HUES64 (cell line): ENCODE results near the gene PRM3.

Experiments used
- H3K27ac ChIP-seq: 2 replicates; pipeline ENCODE4 v1.7.0; 2013; ENCODE audit warnings: low read depth, low read length, inconsistent platforms
- H3K27me3 ChIP-seq: 2 replicates; pipeline ENCODE4 v1.6.1; 2013; ENCODE audit warnings: mild to moderate bottlenecking, low read length; ENCODE audit not compliant: insufficient read depth
- H3K36me3 ChIP-seq: 2 replicates; pipeline ENCODE4 v1.6.1; 2013; ENCODE audit warnings: mild to moderate bottlenecking, low read length; ENCODE audit not compliant: insufficient read depth
- H3K4me1 ChIP-seq: 2 replicates; pipeline ENCODE4 v1.6.1; 2013; ENCODE audit warnings: mild to moderate bottlenecking, low read length, moderate library complexity; ENCODE audit not compliant: insufficient read depth
- H3K4me3 ChIP-seq: 2 replicates; pipeline ENCODE4 v1.5.1; 2013; ENCODE audit warnings: mild to moderate bottlenecking, low read length, moderate library complexity
- H3K9ac ChIP-seq: 2 replicates; pipeline ENCODE4 v1.6.1; 2013; ENCODE audit warnings: mild to moderate bottlenecking, low read depth, low read length
- H3K9me3 ChIP-seq: 2 replicates; pipeline ENCODE4 v1.6.1; 2013; ENCODE audit warnings: low read depth, low read length; ENCODE audit not compliant: insufficient read depth
- WGBS: fragments of 150-250, 120-280 bp; methylation state at CpG from one replicate; pipeline ENCODE4 v1.1.7; 2013; ENCODE audit warnings: missing lambda C conversion rate; 5-methylcytosine and 5-hydroxymethylcytosine counted together

The PRM3 gene

DNA sequence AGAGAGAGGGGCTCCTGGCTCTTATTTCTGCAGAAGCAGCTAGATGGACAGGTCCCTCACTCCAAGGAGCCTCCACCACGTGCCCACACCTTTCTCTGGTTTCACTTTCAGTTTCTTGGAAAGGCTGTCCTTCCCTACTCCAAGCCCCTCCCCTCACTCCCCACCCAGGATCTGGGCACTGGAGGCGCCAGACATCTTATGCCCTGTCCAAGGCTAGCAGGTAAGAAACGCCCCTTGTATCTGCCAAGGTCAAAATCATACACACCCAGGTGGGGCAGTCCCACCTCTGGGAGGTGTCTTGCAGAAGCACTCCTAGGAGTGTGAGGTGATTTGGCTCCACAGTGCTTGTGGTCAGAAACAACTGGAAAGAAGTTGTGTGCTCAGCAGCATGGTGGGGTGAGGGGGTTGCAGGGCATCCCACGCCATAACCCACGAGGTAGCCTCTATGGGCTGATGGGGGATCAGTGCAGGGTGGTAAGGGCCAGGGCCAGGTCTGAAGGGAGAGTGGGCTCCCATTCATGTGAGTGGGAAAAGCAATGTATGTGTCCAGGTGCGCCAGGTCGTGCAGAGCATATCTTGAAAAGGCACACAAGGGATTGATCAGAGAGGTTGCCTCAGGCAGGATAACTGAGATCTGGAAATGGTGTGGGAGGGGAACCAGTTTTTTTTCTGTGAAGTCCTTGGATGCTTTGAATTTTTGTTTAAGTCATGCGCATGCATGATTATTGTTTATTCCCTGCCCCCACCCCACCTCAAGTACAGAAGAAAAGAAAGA, 39.5 kb upstream of the PRM3 start:
- WGBS = 53% methylated on average over 7 of the region's 8 CpGs
- Histone ChIP-seq H3K36me3 (no peaks in the 10 kb centered on the region), H3K4me1 (peaks cover 42% of the 10 kb centered on the region), H3K27me3 (no peaks in the 10 kb centered on the region), H3K4me3 (peak overlapping the region; percentile 2; the same call in 1 of the 2 replicates), H3K27ac (peak overlapping the region; percentile 91), H3K9me3 (no peaks in the 10 kb centered on the region), H3K9ac (peak overlapping the region; percentile 66)

DNA sequence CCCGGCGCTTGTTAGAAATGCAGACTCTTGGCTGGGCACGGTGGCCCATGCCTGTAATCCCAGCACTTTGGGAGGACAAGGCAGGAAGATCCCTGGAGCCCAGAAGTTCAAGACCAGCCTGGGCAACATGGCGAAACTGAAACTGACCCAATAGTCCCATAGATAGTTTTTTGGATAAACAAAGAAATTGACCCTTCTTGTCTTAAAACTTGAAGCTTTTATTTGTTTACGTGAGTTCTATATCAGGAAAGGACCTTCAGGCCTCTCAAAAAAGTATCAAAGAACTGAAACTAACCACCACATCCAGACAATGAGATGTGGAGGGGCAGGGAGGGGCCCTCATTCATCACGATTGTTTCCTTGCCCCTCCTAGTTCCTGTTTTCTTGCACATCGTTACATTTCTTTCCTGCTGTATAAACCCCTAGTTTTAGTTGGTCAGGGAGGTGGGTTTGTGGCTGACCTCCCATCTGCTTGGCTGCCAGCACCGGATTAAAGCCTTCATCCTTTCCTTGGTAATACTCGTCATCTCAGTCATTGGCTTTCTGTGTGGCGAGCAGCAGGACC, 37.6 kb upstream of the PRM3 start:
- H3K4me3 ChIP-seq = no peak overlapping the region
- H3K9ac ChIP-seq = no peak overlapping the region
- H3K4me1 ChIP-seq = peaks cover 34% of the 10 kb centered on the region
- H3K9me3 ChIP-seq = no peaks in the 10 kb centered on the region
- 88% methylated on average over 9 of the region's 10 CpGs for whole genome bisulfite sequencing
- no peaks in the 10 kb centered on the region for H3K36me3 ChIP-seq
- no peak overlapping the region; the same call in 1 of the 2 replicates for H3K27ac ChIP-seq
- H3K27me3 ChIP-seq = no peaks in the 10 kb centered on the region

DNA sequence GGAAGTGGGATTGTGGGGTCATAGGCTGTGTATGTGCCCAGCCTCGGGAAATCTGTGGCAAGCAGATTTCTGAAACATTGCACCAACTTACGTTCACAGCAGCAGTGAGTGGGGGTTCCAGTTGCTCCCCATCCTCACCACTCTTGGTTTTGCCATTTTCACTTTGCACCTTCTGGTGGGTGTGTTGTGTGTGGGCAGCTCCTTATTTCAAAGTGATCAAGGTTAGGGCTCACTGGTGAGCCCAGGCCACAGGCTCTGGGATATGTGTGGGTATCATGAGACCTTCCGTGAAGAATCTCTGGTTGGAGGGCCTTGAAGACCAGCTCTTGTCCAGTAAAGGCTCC, 37.2 kb upstream of the PRM3 start:
- Histone ChIP-seq H3K4me3 (no peak overlapping the region), H3K9me3 (no peaks in the 10 kb centered on the region), H3K27me3 (no peaks in the 10 kb centered on the region), H3K27ac (no peak overlapping the region), H3K4me1 (peaks cover 30% of the 10 kb centered on the region), H3K9ac (no peak overlapping the region), H3K36me3 (no peaks in the 10 kb centered on the region)
- 97% methylated on average over 3 of the region's 3 CpGs for WGBS

DNA sequence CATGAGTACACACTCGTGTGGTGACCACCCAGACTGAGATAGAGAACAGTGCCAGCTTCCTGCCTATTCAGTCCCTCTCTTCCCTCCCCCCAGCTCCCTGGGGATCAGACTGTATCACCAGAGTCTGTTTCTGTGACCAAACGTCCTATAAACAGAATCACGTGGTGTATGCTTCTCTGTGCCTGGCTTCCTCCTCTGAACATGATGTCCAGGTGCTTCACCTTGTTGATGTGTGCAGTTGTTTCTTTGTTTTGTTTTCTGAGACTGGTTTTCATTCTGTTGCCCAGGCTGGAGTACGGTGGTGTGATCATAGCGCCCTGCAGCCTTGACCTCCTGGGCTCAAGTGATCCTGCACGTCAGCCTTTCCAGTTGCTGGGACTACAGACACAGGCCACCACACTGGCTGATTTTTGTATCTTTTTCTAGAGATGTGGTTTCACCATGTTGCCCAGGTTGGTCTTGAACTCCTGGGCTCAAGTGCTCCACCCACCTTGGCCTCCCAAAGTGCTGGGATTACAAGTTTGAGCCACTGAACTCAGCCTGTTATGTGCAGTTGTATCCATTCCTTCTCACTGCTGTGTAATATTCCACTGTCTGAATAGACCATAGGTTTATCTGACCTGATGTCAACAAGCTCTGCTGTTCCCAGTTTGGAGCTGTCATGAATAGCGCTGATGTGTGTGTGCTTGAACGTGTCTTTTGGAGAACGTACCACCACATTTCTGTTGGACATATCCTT, 36.6 kb upstream of the PRM3 start:
- WGBS = 89% methylated on average over 9 of the region's 9 CpGs
- H3K4me3 ChIP-seq = no peak overlapping the region
- H3K27ac ChIP-seq = no peak overlapping the region
- no peaks in the 10 kb centered on the region for H3K27me3 ChIP-seq
- no peak overlapping the region for H3K9ac ChIP-seq
- H3K36me3 ChIP-seq = no peaks in the 10 kb centered on the region
- H3K9me3 ChIP-seq = no peaks in the 10 kb centered on the region
- H3K4me1 ChIP-seq = peaks cover 27% of the 10 kb centered on the region

DNA sequence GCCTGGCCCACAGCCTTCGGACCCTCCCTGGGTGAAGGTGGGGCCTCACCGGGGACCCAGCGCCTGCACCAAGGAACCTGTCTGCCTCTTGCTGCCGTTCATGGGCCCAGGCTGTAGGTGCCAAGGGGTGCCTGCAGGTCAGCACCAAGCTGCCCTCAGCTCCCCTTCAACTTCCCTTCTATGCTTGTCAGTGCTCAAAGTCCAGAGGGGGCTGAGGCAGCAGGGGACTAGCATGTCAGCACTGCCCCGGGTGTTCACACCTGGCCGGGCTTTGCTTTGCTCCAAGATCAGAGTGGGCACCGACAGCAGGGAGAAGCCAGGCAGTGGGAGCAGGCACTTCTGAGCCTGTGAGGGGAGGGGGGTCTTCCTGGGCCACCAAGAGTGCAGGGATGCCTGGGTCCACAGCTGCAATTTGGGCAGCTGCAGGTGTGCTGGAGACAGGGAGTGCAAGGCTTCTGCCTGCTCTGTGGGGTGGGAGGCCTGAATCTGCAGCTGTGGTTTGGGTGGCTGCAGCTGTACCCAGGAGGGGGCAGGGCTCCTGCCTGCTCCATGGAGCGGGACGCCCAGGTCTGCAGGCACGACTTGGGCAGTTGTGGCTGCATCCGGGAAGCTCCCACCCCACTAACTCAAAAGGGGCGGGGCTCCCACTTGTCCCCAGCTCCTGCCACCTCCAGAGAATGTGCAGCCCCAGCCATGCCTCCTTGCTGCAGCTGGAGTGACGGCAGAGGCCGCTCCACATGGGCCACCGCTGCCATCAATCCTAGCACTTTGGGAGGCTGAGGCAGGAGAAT, 35.3 kb upstream of the PRM3 start:
- H3K9ac ChIP-seq = no peak overlapping the region
- H3K27ac ChIP-seq = no peak overlapping the region
- 84% methylated on average over 15 of the region's 15 CpGs for WGBS
- H3K36me3 ChIP-seq = no peaks in the 10 kb centered on the region
- H3K4me1 ChIP-seq = peaks cover 14% of the 10 kb centered on the region
- no peaks in the 10 kb centered on the region for H3K9me3 ChIP-seq
- no peak overlapping the region for H3K4me3 ChIP-seq
- no peaks in the 10 kb centered on the region for H3K27me3 ChIP-seq

DNA sequence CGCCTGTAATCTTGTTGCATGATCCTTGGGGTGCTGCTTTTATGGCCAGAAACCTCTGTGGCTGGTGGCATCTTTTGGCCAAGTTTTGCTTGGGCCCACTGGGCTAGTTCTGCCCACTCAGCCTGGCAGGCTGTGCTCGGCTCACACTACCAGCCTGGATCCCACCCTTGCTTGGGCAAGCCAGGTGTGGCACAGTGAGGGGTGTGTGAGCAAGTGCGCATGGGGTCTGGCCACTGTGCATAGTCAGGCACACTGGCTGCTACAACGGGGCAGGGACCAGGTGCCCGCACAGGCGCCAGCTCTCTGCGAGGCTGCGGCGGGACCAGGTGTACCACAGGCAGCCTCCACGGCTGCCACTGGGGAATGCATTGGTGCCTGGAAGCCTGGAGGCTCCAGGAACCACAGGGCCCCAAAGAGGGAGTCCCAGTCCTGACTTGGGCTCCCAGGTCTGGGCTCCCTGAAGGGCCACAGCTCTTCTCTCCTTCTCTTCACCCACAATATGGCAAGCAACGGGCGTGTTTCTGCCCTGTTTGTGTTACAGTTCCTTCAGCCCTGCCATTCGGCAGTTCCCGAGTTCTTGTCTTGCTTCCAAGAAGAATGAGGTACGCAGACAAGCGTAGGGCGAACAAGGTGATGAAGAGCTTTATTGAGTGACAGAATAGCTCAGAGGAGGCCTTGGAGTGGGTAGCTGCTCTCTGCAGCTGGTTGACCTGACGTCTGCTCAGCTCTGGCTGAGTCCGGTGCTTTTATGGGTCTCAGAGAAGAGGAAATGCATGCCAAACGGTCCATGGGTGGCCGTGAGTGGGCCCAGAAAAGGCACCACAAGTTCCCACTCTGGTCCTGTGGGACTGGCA, 34.4 kb upstream of the PRM3 start:
- Histone ChIP-seq H3K9ac (no peak overlapping the region), H3K27ac (no peak overlapping the region), H3K4me3 (no peak overlapping the region), H3K36me3 (no peaks in the 10 kb centered on the region), H3K27me3 (no peaks in the 10 kb centered on the region), H3K9me3 (no peaks in the 10 kb centered on the region), H3K4me1 (peaks cover 5% of the 10 kb centered on the region)
- WGBS = 91% methylated on average over 21 of the region's 21 CpGs

DNA sequence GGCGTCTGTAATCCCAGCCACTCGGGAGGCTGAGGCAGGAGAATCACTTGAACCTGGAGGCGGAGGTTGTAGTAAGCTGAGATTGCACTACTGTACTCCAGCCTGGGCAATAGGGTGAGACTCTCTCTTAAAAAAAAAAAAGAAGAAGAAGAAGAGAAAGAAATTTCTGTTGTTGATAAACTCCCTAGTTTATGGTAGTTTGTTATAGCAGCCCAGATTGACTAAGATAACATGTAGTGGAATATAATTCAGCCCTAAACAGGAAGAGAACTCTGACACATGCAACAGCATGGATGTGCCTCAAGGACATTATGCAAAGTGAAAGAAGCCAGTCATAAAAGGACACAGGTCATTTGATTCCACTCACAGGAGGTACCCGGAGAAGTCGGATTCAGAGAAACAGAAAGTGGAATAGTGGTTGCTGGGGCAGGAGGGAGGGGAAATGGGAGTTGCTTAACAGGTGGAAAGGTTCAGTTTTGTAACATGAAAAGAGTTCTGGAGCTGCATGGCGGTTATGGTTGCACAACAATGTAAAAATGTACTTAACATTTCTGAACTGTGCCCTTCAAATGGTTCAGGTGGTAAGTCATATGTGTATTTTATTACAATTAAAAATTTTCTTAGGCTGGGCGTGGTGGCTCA, 33.7 kb upstream of the PRM3 start:
- Histone ChIP-seq H3K27ac (no peak overlapping the region), H3K36me3 (no peaks in the 10 kb centered on the region), H3K9ac (no peak overlapping the region), H3K27me3 (no peaks in the 10 kb centered on the region), H3K4me1 (no peaks in the 10 kb centered on the region), H3K9me3 (no peaks in the 10 kb centered on the region), H3K4me3 (no peak overlapping the region)
- 87% methylated on average over 7 of the region's 7 CpGs for WGBS

DNA sequence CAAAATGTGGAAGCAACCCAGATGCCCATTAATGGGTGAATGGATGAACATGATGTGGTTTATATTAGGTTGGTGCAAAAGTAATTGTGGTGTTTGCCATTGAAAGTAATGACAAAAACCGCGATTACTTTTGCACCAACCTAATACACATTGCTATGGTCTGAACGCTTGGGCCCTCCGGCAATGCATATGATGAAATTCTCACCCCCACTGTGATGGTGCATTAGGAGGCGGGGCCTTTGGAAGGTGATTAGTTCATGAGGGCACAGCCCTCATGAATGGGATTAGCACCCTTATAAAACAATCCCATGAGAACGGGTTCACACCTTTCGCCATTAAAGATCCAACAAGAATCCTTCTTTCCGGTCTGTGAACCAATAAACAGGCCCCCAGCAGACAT, 33.0 kb upstream of the PRM3 start:
- Histone ChIP-seq H3K36me3 (no peaks in the 10 kb centered on the region), H3K9ac (no peak overlapping the region), H3K4me3 (no peak overlapping the region), H3K27me3 (no peaks in the 10 kb centered on the region), H3K4me1 (no peaks in the 10 kb centered on the region), H3K9me3 (no peaks in the 10 kb centered on the region), H3K27ac (no peak overlapping the region)
- WGBS = 76% methylated on average over 5 of the region's 8 CpGs

DNA sequence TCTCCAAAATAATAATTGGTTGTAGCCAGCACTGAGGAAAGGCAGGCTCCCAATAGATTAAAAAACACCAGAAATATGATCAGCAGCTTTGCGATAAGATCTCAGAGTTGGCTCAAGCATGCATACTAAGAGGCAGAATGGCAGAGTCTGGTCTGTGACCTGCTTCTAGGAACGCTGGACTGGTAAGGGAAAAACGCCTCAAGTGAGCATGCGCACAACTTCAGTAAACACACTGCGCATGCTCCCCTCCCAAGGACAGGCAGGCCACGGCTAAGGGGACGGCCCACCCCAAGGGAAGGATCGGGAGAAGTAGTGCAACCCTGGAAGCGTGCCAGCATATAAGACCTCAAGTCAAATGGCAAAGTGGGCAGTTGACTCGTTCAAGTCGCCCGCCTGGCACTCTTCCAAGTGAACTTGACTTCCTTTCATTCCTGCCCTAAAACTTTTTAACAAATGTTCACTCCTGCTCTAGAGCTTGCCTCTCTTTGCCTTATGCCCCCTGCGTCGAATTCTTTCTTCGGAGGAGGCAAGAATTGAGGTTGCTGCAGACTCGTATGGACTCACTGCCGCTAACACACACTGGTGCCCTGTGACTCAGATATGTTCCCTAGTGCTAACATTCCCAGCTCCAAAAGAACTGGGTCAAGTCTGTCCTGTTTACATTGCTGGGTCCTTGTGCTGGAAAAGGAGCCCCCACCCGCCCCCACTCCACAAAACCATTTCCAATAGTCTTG, 30.1 kb upstream of the PRM3 start:
- H3K27me3 ChIP-seq = no peaks in the 10 kb centered on the region
- H3K27ac ChIP-seq = no peak overlapping the region
- no peaks in the 10 kb centered on the region for H3K4me1 ChIP-seq

DNA sequence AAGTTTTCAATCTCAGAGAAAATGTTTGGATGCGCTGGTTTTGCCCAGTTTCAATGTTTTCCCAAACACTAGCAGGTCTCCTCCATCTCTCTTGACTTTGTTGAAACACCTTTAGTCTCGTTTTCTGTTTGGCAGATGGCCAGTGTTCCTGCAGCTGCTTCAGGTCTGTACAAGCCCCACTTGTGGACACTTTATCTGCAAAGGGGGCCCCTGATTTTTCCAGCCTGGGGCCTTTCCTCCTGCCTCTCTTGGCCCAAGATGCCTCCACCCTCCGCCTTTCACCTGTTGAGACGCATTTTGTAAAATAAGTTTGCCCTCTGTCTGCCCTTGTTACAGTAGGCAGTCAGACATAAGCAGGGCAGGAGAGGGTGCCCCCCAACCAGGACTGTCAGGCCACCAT, 29.5 kb upstream of the PRM3 start:
- H3K27me3 ChIP-seq = no peaks in the 10 kb centered on the region
- no peaks in the 10 kb centered on the region for H3K4me1 ChIP-seq
- no peak overlapping the region for H3K27ac ChIP-seq
- no peaks in the 10 kb centered on the region for H3K36me3 ChIP-seq
- 96% methylated on average over 4 of the region's 4 CpGs for WGBS
- H3K4me3 ChIP-seq = no peak overlapping the region
- H3K9me3 ChIP-seq = no peaks in the 10 kb centered on the region
- no peak overlapping the region for H3K9ac ChIP-seq

More for the DNA sequence above, 30.1 kb upstream of the PRM3 start:
- Histone ChIP-seq H3K9me3 (no peaks in the 10 kb centered on the region), H3K9ac (no peak overlapping the region), H3K36me3 (no peaks in the 10 kb centered on the region), H3K4me3 (no peak overlapping the region)
- WGBS = 93% methylated on average over 18 of the region's 18 CpGs
